Mucosa of descending colon (tissue), 3 donors: ENCODE results near the gene OSGIN1. TPM values are rescaled to one million over a fixed set of nuclear protein-coding genes. Genes with fewer than 3 reads are reported as not detected.

ENCODE experiments used
- ATAC-seq: fragments of 200-7000 bp; cut with Tn5 transposase; one replicate; pipeline ENCODE4 v1.9.1; 2020; ENCODE audit warnings: mild to moderate bottlenecking, moderate library complexity
- DNase-seq, 3 donors: peaks; one replicate each; pipeline ENCODE4 v3.0.0-alpha.2; 2020
- H3K36me3 ChIP-seq: fragments of 200-600 bp; one replicate; pipeline ENCODE4 v1.8.0; 2021; ENCODE audit warnings: low read depth, mild to moderate bottlenecking
- H3K4me1 ChIP-seq: fragments of 200-600 bp; one replicate; pipeline ENCODE4 v1.8.0; 2021; ENCODE audit warnings: low read depth, mild to moderate bottlenecking
- H3K4me3 ChIP-seq: fragments of 200-600 bp; one replicate; pipeline ENCODE4 v1.8.0; 2021; ENCODE audit warnings: mild to moderate bottlenecking
- H3K9me3 ChIP-seq: fragments of 200-600 bp; one replicate; pipeline ENCODE4 v1.8.0; 2021; ENCODE audit warnings: mild to moderate bottlenecking
- intact Hi-C, 2 donors: fragments of 100-400 bp; cut with DNase I in 1 of 2; cut with micrococcal nuclease in 1 of 2; formaldehyde crosslinking; loops; one replicate each; pipeline versions ENCODE4 v1.11.0 to v1.11.1; 2022; cut with DNase I, micrococcal nuclease
- total RNA-seq, 3 donors: library from RNA; stranded (reverse); fragmentation: NEBNext Ultra II Directional in 2 of 3; extraction: Animal tissue kit (Norgen Biotek cat#: 25700) in 2 of 3; gene quantifications; one replicate each; pipeline versions ENCODE4 v1.2.1 to v1.2.4, GENCODE V29; 2021 to 2023
- TF ChIP-seq, protein P1 (sequence below): fragments of 200-600 bp; IDR thresholded peaks from one replicate; pipeline ENCODE4 v1.8.0; 2022; ENCODE audit warnings: antibody characterized with exemption, mild to moderate bottlenecking
- donor health status: DM: no; HTN: no; CAD: no; lungs with moderate emphysema.
- donor health status: DM: no; HTN: no; CAD: no.
- donor health status: DM: no; HTN: yes; CAD: no.

OSGIN1 gene
- total RNA-seq, 3 donors from 2014 or later: 11.6 to 15.9 (median 12.2) TPM

DNA sequence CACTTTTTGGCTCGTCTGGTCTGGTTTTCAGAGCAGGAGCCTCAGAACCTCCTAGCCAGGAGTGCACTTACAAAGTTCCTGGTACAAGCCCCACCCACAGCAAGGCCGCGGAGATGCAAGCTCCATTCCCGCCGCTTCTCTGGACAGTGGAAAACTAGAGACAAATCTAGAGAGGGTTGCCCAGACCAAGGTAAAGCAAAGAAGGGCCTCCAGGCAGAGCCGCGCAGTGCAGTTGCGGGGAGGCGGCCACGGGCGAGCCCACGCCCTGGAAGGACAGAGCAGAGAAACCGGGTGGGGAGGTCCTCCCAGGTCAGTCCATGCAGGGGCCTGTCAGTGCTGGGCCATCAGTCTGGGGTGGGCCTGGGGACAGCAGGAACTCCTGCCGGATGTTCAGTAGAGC lies 11.0 kb upstream of the OSGIN1 start:
- Histone ChIP-seq H3K9me3 (no peaks in the 10 kb centered on the region), H3K4me3 (no peak overlapping the region), H3K36me3 (no peaks in the 10 kb centered on the region), H3K4me1 (peaks cover 2% of the 10 kb centered on the region)
- intact Hi-C loops: no loop called here
- ATAC-seq (no peak), DNase-seq (peak in 1 of 3 donors; percentile 18)
- TF ChIP-seq, protein P1, sequence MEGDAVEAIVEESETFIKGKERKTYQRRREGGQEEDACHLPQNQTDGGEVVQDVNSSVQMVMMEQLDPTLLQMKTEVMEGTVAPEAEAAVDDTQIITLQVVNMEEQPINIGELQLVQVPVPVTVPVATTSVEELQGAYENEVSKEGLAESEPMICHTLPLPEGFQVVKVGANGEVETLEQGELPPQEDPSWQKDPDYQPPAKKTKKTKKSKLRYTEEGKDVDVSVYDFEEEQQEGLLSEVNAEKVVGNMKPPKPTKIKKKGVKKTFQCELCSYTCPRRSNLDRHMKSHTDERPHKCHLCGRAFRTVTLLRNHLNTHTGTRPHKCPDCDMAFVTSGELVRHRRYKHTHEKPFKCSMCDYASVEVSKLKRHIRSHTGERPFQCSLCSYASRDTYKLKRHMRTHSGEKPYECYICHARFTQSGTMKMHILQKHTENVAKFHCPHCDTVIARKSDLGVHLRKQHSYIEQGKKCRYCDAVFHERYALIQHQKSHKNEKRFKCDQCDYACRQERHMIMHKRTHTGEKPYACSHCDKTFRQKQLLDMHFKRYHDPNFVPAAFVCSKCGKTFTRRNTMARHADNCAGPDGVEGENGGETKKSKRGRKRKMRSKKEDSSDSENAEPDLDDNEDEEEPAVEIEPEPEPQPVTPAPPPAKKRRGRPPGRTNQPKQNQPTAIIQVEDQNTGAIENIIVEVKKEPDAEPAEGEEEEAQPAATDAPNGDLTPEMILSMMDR: no peak

DNA sequence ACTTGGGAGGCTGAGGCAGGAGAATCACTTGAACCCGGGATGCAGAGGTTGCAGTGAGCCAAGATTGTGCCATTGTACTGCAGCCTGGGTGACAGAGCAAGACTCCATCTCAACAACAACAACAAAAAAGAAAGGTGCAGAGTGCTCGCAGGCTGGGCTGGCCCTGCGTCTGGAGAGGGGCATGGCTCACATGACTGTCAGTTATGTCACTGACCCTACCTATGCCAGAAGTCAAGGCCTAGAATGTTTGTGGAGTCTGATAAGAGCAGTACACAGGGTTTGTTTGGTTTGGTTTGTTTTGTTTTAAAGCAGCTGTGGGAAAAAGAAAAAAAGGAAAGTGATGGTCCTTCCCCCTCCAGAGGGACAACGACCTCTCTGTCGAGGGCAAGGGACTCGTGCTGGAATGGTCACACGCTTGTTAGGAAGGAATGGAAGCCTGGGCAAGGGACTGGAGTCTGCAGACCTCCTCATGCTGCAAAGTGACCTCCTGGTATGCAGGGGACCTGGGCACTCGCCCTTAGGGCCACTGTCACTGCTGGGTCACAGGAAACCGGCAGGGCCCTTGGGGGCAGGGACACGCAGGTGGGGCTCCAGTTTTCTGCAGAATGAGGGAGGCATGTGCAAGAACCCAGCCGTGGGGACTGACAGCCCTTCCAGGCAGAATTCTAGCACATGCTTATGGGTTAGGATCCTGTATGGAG lies 10.1 kb upstream of the OSGIN1 start:
- H3K4me3 ChIP-seq: no peak overlapping the region
- peaks cover 2% of the 10 kb centered on the region for H3K4me1 ChIP-seq
- TF ChIP-seq, protein P1: no peak
- DNase-seq (no peak), ATAC-seq (no peak)
- no peaks in the 10 kb centered on the region for H3K36me3 ChIP-seq
- intact Hi-C loops: no loop called here
- H3K9me3 ChIP-seq: no peaks in the 10 kb centered on the region

DNA sequence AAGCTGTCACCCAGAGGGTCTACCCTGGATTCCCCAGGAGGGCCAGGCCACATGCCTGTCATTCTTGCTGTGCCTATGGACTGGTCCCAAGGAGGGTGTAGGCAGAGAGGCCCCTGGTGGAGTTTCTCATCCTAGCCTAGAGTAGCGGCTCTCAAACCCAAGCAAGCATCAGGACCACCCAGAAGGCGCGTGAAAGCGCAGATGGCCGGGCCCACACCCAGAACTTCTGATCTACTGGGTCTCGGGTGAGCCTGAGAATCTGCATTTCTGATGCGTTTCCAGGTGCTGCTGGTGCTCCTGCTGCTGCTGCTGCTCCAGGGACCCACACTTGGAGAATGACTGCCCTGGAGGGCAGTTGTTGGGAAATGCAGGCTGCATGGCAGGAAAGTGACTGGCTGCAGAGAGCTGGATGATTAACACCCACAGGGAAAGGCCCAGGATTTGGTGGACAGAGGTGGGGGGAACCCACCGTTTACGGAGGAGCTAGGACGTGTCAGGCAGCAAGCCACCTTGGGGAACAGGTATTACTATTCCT lies 9.5 kb upstream of the OSGIN1 start:
- no peak overlapping the region for H3K4me3 ChIP-seq
- H3K9me3 ChIP-seq: no peaks in the 10 kb centered on the region
- no peaks in the 10 kb centered on the region for H3K36me3 ChIP-seq
- H3K4me1 ChIP-seq: peaks cover 2% of the 10 kb centered on the region
- no peak for ATAC-seq
- intact Hi-C loops: no loop called here
- no peak for DNase-seq
- TF ChIP-seq, protein P1: no peak

DNA sequence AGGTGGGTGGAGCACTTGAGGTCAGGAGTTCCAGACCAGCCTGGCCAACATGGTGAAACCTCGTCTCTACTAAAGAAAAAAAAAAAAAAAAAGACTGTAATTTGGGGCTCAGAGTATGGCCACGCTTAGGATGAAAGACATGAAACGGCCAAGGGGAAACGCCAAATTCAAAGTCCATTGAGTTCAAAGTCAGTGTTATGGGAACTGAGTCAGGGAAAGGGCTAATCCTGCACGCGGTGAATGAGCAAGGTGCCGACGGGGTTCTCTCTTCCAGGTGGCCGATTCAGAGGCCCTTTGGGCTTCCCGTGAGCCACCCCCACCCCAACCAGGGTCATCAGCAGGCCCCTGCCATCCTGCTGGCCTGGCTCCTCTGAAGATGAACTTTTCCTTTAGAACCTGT lies 7.5 kb upstream of the OSGIN1 start:
- intact Hi-C loops: no loop called here
- Histone ChIP-seq H3K36me3 (no peaks in the 10 kb centered on the region), H3K9me3 (no peaks in the 10 kb centered on the region), H3K4me1 (no peaks in the 10 kb centered on the region), H3K4me3 (no peak overlapping the region)
- TF ChIP-seq, protein P1: no peak
- ATAC-seq (no peak), DNase-seq (no peak)

DNA sequence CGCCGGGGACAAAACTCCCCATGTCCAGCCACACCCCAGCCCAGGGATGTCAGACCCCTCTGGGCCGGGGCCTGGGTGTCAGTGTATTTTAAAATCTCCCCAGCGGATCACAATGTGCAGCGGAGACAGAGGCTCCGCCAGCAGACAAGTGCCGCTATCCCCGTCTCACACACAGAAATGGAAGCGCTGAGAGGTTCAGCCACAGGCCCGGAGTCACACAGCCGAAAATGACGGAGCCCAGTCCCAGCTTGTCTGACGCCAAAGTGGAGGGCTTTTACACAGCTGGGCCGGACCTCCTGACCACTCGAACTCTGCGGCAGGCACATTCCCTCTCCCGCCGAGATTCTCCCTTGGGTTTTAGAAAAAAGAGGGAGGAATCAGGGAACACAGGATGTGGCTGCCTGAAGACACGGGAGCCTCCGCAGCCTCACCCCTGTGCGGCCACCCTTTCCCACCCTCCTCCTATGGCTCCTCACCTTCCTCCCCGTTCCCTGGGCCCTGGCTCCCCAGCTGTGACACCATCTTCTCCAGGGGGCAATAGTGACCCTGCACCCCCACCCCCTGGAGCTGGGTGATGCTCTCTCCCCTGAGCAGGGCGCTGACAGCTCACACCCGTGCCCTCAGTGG lies 6.8 kb upstream of the OSGIN1 start:
- intact Hi-C loops: no loop called here
- DNase-seq (no peak), ATAC-seq (no peak)
- Histone ChIP-seq H3K9me3 (no peaks in the 10 kb centered on the region), H3K36me3 (no peaks in the 10 kb centered on the region), H3K4me1 (no peaks in the 10 kb centered on the region), H3K4me3 (no peak overlapping the region)
- TF ChIP-seq, protein P1: no peak
